Measurements from ENCODE around the gene MAD1L1. TPM values are rescaled to one million over a fixed set of nuclear protein-coding genes. Genes with fewer than 3 reads are reported as not detected.

The MAD1L1 gene
- total and polyA plus RNA-seq, 2 of the 8 experiments (the other 6 are each of a cell fraction or from before 2014, with no cell fraction given) = 40.4 to 44.6 TPM

DNA sequence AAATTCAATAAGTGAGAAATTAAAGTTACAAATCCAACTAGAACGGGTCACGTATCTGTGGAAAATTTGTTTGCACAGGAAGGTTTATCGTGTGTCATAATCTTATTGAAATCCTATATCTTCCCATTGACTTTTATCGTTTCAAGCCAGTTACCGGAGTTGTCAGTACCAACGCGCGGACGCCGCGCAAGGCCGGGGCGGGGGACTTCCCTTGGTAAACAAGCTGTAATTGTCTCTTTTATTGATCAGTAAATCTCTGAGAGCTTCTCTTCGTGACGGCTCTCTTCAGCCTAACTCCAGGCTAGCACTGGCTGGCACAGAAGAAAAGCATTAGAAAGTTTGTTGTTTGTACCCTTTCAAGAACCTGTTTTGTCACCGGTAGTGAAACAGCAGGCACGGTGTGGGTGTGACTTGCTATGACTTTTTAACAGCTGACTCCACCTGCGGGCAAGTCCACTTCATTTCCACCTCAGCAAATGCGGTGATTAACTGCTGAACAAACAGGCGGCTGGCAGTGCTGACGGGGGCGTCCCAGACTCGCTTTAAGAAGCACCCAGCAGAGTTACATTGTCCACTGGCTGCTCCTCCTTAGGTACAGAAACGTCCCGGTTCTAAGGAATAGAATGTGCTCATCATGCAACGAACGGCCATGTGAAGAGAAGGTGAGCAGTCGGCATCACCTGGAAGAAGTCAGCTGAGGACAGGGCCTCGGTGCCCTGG lies 215.8 kb downstream of the MAD1L1 start (continued):
- TF ChIP-seq, protein P1, sequence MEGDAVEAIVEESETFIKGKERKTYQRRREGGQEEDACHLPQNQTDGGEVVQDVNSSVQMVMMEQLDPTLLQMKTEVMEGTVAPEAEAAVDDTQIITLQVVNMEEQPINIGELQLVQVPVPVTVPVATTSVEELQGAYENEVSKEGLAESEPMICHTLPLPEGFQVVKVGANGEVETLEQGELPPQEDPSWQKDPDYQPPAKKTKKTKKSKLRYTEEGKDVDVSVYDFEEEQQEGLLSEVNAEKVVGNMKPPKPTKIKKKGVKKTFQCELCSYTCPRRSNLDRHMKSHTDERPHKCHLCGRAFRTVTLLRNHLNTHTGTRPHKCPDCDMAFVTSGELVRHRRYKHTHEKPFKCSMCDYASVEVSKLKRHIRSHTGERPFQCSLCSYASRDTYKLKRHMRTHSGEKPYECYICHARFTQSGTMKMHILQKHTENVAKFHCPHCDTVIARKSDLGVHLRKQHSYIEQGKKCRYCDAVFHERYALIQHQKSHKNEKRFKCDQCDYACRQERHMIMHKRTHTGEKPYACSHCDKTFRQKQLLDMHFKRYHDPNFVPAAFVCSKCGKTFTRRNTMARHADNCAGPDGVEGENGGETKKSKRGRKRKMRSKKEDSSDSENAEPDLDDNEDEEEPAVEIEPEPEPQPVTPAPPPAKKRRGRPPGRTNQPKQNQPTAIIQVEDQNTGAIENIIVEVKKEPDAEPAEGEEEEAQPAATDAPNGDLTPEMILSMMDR (IDR thresholded peaks at IDR 0.05; ENCODE audit: control extremely low read depth in 1 of 3, insufficient read depth in 1 of 3, low read depth in 1 of 3, low read length in 3 of 3) = no peak
- TF ChIP-seq HDAC6 (IDR thresholded peaks at IDR 0.05; ENCODE audit: low read depth, low read length) = no peak
- TF ChIP-seq CTBP2 (IDR thresholded peaks at IDR 0.05; ENCODE audit: borderline replicate concordance, insufficient read depth, insufficient read length, low read length) = no peak
- TF ChIP-seq POU5F1 (IDR thresholded peaks at IDR 0.05; ENCODE audit: low read depth, low read length) = no peak
- TF ChIP-seq NRF1 (IDR thresholded peaks at IDR 0.05; ENCODE audit: low read depth, low read length) = no peak
- no peak for TF ChIP-seq ZNF274 (IDR thresholded peaks at IDR 0.05; ENCODE audit: borderline replicate concordance, extremely low read depth, low read length)
- no peak for TF ChIP-seq CREB1 (IDR thresholded peaks at IDR 0.05)
- no peak for TF ChIP-seq SIN3A (conservative IDR thresholded peaks at IDR 0.05 in 1 of 2, IDR thresholded peaks at IDR 0.05 in 1 of 2; ENCODE audit: low read depth in 1 of 2, low read length in 2 of 2)
- TF ChIP-seq KDM1A (IDR thresholded peaks at IDR 0.05; ENCODE audit: borderline replicate concordance, low read length) = no peak
- TF ChIP-seq TAF7 (optimal IDR thresholded peaks at IDR 0.05; ENCODE audit: borderline replicate concordance, low read depth, low read length) = no peak
